HTR-8/SVneo (cell line): Measurements from ENCODE around the gene GRK1.
"Not testable (repeated sequence)": the region's sequence is repeated elsewhere in the genome, so short reads cannot be mapped to it uniquely, and the experiment has no call there.

Experiments used
- DNase-seq: peaks from one replicate; pipeline ENCODE4 v3.0.0; 2011; ENCODE audit warnings: low spot score, mixed read lengths; ENCODE audit not compliant: insufficient read length
- FAIRE-seq: peaks from 2 replicates; lab custom pipeline; 2011; peaks lifted over from hg19 to GRCh38; lab: Jason Lieb, UNC

The GRK1 gene

DNA sequence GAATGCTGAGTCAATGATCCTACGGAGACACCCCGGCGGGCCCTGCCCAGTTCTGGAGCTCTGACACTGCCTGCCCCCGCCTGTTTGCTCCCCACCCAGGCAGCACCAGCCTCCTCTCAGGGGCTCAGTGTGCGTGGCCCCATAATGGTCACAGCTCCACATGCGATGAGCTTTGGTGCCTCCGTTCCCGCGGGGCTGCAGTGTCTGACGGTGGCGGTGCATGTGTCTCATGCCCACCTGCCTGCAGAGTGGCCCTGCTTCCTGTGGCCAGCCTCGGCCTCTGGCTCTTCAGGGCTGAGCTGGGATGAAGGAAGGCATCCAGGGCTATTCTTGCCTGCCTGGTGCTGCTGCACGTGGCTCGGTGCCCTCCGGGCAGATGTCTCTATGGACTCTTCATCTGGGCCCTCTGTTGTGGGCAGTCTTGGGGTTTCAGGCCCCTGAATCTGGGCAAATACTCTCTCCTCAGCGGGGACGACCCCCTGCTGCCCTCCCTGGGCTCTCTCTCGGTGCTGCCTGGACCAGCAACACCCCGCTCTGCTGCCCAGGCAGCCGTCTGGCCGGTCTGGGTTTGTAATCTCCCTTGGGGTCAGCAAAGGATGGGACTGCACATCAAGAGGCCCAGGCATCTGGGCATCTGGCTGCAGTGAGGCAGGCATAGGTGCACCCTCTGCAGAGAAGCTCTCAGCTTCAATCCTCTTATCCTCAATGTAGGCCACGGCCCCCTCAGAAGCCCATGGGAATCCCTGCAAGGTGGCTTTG is 72.7 kb downstream of the GRK1 start:
- FAIRE-seq (no peak), DNase-seq (no peak)

DNA sequence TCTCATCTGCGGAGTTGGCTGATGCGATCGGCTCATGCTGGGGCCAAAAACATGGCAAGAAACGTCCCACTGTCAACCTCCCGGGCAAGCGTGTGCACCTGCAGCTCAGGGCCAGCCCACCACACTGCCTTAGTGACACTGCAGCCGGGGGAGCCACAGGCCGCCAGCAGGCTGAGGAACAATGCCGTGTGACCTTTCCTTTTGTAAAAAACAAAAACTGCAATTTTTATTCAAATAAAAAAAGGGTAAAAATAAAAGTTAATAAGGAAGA is 73.2 kb downstream of the GRK1 start:
- FAIRE-seq: no peak

DNA sequence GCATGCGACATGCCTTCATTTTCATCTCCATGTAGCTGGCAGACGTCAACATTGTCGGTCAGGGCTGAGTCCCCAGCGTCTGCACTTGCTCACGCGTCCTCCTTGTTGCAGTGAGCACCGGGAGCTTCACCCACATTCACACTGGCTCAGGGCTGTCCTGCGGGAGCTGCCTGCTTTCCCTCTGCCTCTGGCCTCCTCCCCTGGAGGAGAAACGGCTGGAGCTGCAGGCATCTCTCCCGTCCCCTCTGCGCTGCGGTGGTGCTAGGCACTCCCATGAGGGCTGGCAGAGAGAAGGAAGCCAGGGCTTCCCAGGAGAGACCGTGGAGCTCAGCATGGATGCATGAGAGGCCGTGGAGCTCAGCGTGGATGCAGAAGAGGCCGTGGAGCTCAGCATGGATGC is 73.6 kb downstream of the GRK1 start:
- no peak for FAIRE-seq
- DNase-seq: no peak

More for the DNA sequence above, 73.2 kb downstream of the GRK1 start:
- no peak for DNase-seq

DNA sequence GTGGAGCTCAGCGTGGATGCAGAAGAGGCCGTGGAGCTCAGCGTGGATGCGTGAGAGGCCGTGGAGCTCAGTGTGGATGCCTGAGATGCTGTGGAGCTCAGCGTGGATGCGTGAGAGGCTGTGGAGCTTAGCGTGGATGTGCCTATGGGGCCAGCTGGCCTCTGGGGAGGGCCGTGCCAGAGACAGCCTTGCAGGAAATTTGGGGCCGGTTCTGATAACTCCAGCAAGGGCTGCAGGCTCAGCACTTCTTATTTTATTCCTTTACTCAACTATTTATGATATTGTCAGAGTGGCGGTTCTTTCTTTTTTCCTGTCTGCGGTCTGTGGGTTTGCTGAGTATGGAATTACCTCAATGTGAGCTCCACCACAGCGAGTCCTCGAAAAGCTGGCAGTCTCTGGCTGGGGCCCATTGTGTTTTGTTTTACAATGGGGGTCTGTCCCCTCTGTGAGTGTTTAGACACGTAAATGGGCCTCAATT is 74.2 kb downstream of the GRK1 start:
- FAIRE-seq (no peak), DNase-seq (no peak)

DNA sequence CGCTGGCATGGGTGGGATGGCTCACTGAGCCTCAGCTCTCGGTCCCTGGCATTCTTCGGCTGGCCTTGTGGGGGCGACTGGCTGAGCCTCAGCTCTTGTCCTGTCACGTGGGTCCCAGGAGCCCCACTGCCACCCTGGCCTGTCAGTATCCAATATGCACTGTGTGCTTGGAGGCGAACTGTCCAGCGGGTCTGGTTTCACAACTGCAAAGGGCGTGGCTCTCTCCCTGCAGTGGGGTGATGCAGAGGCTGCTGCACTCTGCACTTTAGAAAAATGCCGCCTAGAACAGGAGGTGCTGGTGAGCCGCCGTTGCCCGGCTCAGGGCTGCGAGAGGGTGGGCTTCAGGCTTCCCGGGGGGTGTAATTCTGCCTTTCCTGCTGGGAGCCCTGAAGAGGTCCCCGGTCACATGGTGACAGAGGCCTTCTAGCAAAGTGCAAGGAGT is 75.0 kb downstream of the GRK1 start:
- DNase-seq: peak; percentile 62
- no peak for FAIRE-seq

DNA sequence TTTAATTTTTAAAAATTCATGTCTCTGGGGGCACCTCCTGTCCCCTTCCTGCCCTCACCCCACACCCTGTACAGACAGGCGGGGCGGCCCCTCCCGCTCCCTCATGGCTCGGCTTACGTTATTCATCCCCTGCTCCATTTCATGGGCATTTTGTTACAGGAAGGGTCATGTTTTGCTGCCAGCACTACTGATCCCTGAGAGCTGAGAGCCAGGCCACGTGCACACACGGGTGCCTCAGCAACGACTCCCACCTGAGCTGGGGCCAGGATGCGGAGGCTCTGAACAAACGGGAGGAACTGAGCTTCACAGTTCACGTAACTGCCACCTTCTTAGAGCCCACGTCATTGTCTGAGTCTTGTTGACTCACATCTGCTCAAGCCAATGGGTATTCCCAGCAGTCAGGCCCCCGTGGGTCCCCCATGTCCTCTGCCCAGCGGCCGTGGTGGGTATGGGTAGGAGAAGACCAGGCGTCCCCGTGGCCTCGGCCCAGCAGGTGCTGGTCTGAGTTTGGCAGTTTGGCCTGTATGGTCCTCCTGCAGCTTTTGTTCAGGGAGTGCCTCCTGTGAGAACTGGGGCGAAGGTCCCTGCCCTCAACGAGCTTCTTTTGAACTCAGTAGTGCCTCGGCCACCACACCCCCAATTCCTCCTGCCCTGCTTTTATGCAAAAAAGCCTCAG is 75.6 kb downstream of the GRK1 start:
- FAIRE-seq: no peak
- no peak for DNase-seq

DNA sequence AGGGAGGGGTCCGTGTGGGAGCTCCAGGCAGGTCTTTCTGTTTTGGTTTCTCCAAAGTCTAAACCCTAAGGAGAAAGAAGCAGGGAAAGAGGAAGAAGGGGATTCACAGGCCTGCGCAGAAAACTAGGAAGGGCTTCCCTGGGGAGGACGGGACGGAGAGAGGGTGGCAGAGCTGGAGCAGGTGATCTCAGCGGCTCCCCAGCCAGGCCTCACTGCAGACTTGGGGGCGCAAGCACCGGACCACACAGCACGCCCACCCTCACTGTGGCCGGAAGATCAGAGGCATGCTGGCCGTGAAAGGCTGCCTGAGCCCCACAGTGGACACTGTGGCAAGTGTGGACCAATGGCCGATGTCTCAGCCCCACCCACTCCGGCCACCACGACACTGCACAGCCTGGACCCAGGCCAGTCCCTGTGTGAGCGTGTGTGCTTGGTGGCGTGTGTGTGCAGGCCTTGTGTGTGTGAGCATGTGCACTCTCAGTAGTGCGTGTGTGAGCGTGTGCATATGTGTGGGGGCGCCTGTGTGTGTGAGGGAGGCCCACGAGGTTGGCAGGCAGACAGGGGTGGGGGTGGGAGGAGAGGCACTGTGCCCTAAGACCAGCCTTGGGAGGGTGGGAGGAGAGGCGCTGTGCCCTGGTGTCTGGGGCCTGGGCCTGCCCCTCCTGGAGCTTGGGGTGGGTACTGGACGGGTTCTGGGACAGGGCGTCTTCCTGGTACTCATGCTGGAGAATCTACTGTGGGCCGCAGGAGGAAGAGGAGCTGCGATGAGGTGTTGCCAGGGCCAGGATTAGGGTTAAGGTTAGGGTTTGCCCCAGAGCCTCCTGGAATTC is 76.6 kb downstream of the GRK1 start:
- DNase-seq (no peak), FAIRE-seq (no peak)

DNA sequence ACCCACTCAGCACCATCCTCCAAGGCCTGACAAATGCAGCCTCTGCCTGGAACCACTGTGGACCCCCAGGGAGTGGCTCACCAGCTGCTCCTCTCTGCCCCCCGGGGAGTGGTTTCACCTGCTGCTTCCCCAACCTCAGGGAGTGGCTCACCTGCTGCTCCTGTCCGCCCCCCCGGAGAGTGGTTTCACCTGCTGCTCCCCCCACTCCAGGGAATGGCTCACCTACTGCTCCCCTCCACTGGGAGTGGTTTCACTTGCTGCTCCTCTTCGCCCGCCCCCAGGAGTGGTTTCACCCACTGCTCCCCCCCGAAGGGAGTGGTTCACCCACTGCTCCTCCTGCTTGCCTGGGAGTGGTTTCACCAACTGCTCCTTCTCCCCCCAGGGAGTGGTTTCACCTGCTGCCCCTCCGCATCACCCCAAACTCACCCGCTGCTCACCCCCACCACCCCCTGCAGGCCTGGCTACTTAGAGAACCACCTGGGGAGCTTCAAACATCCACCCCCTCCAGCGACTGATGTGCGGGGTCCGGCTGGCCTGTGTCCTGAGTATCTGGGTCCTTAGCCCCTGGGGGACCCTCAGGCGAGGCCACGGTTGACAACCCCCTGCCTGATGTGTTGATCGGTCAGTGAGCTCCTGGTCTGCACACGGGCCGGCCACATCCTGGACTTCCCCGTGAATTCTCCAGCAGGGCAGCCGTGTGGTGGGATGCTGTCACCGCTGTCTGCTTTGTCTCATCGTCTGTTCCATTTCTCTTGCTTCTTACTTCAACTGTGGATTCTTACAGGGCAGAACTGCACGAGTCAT is 77.4 kb downstream of the GRK1 start:
- FAIRE-seq (no peak), DNase-seq (no peak)

DNA sequence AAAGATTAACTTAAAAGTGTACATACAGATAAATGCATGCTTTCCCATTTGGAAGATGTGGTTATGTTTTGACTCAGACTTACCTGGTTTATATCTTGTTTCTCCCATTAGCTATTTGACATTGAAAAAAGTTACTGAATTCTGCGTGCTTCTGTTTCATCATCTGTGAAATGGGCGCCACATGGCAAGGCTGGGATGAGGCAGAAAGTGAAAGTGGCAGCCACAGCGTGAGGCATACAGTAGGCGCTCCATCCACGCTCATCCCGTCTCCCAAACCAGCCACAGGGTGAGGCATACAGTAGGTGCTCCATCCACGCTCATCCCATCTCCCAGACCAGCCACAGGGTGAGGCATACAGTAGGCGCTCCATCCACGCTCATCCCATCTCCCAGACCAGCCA is 78.0 kb downstream of the GRK1 start:
- no peak for DNase-seq
- FAIRE-seq: no peak

DNA sequence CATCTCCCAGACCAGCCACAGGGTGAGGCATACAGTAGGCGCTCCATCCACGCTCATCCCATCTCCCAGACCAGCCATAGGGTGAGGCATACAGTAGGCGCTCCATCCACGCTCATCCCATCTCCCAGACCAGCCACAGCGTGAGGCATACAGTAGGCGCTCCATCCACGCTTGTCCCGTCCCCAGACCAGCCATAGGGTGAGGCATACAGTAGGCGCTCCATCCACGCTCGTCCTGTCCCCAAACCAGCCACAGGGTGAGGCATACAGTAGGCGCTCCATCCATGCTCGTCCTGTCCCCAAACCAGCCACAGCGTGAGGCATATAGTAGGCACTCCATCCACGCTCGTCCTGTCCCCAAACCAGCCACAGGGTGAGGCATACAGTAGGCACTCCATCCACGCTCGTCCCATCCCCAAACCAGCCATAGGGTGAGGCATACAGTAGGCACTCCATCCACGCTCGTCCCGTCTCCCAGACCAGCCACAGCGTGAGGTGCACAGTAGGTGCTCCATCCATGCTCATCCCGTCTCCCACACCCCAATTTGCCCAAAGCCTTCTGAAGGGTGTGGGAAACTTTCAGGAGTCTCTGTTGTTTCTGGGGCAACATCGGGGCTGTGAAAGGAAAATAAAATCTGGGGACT is 78.6 kb downstream of the GRK1 start:
- DNase-seq, FAIRE-seq: not testable (repeated sequence)

DNA sequence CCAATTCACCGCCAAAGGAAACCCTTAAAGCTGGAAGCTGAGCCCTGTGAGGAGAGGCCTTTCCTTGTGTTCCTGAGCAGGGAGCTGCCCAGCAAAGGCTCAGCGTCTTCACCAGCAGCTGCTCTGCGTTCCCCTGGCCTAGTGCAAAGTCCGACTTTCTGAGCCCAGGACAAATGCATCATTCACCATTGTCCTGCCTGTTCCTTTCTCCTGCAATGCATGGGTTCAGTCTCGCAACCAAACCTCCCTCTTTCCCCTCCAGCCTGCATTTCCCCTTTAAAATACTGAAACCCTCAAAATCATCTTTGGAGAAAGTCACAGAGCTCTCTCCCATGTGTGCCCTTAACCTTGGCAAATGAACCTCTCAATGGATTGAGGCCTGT is 79.1 kb downstream of the GRK1 start:
- DNase-seq (no peak), FAIRE-seq (no peak)

DNA sequence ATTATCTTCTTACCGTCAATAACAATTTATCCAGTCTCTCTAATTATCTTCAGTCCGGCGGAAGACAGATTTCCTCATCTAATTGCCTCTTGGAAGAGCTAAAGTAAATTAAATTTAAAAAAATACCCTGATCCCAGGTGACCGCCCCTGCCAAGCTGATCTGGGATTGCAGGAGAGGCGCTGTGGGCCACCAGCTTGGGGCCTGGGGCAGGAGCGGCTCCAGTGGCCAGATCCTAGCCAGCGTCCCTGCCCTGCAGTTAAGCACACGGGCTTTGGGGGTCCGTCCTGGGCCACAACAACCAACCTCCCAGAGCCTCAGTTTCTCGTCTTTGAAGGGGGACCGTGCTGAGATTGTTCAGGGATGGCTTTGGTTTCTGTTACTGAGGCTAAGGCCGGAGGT is 79.7 kb downstream of the GRK1 start:
- FAIRE-seq (no peak), DNase-seq (no peak)

DNA sequence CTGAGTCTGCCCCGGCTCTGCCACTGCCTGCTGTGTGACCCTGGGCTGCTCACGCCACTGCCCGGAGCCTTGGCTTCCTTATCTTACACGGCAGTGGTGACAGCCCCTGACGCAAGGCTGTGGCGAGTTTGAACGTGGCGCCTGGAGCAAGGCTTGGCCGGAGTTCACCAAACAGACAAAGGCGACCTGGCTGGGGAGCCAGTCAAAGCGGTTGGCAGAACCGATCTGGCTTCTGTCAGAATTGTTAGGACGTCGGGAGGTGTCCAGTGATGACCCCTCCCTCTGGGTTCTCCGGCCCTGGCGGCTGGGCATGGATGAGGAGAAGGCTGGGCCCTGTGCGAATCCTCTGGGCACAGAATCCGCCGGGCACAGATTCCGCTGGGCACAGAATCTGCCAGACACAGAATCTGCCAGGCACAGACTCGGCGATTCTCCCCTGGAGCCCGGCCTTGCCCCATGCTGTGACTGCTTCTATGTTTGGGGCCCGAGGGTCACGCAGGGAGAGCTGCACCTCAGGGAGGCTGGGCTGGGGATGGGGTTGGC is 80.3 kb downstream of the GRK1 start:
- no peak for DNase-seq
- FAIRE-seq: no peak

DNA sequence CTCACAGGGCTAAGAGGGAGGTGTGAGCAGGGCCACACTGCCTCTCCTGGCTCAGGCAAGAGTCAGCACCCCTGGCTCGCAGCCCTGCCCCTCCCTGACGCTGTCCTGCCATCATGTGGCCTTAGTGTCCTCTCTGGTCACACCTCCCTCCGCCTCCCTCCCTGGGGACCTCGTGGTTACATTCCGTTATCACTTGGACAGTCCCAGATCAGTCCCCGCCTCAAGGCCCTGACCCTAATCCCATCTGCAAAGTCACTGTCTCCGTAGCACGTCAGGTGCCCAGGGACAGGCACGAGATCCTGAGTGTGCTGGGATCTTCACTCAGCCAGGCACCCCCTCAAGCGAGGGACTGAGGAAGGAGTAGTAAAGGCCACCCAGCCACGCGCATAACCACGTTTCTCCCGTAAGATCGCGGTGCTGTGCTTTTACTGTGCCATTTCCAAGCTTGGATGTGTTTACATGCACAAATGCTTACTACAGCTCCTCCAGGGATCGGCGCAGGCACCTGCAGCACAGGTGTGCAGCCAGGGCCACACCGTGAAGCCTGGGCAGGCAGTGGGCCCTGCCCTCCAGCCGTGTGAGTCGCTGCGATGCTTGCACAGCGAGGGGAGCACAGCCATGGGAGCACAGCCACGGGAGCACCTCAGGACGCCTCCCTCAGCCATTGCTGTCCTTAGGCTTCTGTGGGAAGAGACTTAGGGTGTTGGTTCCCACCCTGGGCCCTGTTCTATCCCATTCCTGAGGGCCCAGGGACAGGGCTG is 81.3 kb downstream of the GRK1 start:
- FAIRE-seq (no peak), DNase-seq (no peak)

DNA sequence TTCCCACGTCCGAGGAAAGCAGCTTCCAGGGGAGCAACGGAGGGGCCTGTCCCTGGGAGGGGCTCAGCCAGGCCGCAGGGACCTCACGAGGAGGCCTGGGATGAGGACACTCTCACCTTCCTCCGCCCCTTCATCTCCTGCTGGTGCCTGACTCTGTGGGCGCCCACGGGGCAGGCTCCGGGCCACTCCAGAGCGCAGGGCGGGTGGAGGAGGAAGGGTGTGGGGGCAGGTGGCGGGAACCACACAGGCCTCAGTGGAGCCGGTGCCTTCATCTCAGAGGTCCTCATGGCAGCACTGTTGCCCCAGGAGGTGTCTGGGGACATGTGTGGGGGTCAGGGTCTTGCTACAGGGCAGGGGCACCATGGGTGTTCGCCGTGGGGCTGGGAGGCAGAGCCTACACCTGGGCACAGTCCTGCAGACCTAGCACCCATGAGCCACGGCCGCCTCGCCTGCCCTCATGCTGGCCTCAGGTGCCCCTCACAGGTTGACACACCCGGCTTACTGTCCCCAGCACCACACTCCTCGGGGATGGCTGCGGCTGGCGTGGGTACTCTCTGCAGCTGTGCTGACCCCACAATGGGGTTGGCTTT is 81.9 kb downstream of the GRK1 start:
- FAIRE-seq (no peak), DNase-seq (no peak)

DNA sequence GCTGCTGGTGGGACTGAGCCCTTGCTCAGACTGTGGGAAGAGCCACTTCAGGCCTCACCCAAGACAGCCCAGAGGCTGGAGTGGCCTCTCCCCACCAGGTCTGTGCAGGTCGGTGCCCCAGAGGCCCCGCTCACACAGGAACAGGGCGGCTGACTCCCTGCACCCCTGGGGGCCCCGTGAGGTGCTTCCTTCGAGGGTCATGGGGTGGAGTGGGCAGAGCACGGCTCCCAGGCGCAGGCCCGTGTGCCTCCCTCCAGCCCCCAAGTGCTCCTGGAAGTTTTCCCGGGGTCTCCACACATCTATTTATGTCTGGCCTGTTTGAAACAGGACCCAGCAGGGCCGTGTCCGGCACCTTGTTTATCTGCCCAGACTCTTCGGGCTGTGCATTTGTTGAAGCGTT is 82.5 kb downstream of the GRK1 start:
- FAIRE-seq (no peak), DNase-seq (no peak)

DNA sequence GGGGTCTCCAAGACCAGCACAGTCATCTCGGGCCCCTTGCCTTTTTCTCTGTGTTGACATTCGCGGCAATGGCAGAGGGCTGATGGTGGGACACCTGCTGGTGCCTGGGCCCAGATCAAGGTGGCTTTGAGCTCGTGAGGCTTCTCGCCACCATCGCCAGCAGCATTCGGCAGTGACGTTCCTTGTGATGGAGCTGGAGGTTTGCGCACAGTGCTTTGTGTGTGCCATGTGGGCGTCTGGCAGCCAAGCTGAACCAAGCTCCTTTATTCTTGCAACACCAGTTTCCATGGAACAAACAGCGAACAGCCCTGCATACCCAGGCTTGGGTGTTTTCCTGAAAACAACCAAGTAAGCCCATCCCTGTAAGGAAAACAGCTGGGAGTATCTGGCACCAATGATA is 82.9 kb downstream of the GRK1 start:
- FAIRE-seq: no peak

DNA sequence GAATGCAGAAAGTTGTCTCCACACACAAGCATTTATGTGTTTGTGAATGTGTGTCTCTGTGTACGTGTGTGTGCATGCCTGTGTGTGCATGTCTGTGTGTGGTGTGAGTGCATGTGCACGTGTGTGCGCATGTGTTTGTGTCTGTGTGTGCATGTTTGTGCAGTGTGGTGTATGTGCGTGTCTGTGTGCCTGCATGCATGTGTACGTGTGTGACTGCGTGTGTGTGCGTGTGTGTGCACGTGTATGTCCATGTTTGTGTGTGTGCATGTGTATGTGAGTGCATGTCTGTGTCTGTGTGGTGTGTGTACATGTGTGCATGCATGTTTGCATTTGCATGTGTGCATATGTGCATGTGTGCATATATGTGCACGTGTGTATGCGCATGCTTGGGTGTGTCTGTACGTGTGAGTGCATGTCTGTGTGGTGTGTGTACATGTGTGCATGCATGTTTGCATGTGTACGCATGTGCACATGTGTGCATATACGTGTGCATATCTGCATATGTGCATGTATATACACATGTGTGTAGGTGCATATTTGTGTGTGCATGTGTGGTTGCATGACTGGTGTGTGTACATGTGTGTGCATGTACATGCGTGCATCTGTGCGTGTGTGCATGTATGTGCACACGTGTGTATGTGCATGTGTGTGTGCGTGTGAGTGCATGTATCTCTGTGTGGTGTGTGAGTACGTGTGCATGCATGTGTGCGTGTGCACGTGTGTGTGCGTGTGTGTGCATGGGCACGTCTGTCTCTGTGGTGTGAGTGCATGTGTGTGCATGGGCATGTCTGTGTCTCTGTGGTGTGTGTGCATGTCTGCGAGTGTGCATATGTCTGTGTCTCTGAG is 83.8 kb downstream of the GRK1 start:
- FAIRE-seq: peak; percentile 92
- DNase-seq: no peak

More for the DNA sequence above, 82.9 kb downstream of the GRK1 start:
- DNase-seq: no peak
